WTC11 (cell line): ENCODE results near the gene NAALADL2.

Experiments used
- CREB1 ChIP-seq: sonication (generic); formaldehyde crosslinking; IDR thresholded peaks from 2 replicates; pipeline ENCODE4 v1.8.0; 2023; ENCODE audit warnings: mild to moderate bottlenecking, missing genetic modification reagents
- ELF4 ChIP-seq: sonication (generic); formaldehyde crosslinking; IDR thresholded peaks from 2 replicates; pipeline ENCODE4 v1.8.1; 2022; ENCODE audit warnings: low read depth, mild to moderate bottlenecking, moderate library complexity, missing genetic modification reagents
- FOXJ3 ChIP-seq: sonication (generic); formaldehyde crosslinking; IDR thresholded peaks from 2 replicates; pipeline ENCODE4 v1.9.0; 2021; ENCODE audit warnings: missing genetic modification reagents, mild to moderate bottlenecking, borderline replicate concordance
- GABPB1 ChIP-seq: sonication (generic); formaldehyde crosslinking; IDR thresholded peaks from 2 replicates; pipeline ENCODE4 v1.8.1; 2023; ENCODE audit warnings: mild to moderate bottlenecking, missing genetic modification reagents
- NR1H2 ChIP-seq: sonication (generic); formaldehyde crosslinking; IDR thresholded peaks from 2 replicates; pipeline ENCODE4 v1.9.0; 2021; ENCODE audit warnings: mild to moderate bottlenecking, moderate library complexity, missing genetic modification reagents
- TP53 ChIP-seq: sonication (generic); formaldehyde crosslinking; IDR thresholded peaks from 2 replicates; pipeline ENCODE4 v1.8.1; 2023; ENCODE audit warnings: mild to moderate bottlenecking, missing genetic modification reagents
- ZBTB21 ChIP-seq: sonication (generic); formaldehyde crosslinking; IDR thresholded peaks from 2 replicates; pipeline ENCODE4 v1.8.1; 2023; ENCODE audit warnings: mild to moderate bottlenecking, missing genetic modification reagents, borderline replicate concordance
- ZNF671 ChIP-seq: fragments of 250-450 bp; sonication (Bioruptor Pico); IDR thresholded peaks from 2 replicates; pipeline ENCODE4 v1.8.0; 2021; ENCODE audit warnings: mild to moderate bottlenecking
- TF ChIP-seq, protein P1 (sequence below): fragments of 200-600 bp; IDR thresholded peaks from 2 replicates; pipeline ENCODE4 v1.8.0; 2022; ENCODE audit warnings: antibody characterized with exemption
- TF ChIP-seq, protein P2 (sequence below): sonication (generic); formaldehyde crosslinking; IDR thresholded peaks from 2 replicates; pipeline ENCODE4 v1.8.1; 2023; ENCODE audit warnings: mild to moderate bottlenecking, missing genetic modification reagents, moderate library complexity
- TF ChIP-seq, protein P3 (sequence below): sonication (generic); formaldehyde crosslinking; IDR thresholded peaks from 2 replicates; pipeline ENCODE4 v1.8.0; 2022; ENCODE audit warnings: mild to moderate bottlenecking, missing genetic modification reagents

DNA sequence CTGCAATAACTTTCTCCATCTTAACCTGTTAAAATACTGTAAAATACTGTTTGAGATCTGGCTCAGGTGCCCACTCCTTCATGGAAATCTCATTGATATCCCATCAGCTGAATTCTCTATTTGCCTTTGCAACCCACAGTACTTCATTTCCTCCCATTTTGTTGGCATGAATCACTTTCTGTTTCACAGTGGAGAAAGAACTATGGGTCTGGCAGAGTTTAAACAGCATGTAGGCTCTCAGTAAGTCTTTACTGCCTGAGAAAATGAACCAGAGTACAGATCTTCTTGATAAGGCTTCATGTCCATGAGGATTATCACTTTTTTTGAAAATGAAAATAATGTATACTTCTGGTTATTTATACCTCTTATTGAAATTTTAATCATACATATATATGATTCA, 245.9 kb downstream of the NAALADL2 start:
- TF ChIP-seq FOXJ3 (CRISPR knock-in tag) = no peak
- no peak for TF ChIP-seq ZNF671 (CRISPR knock-in tag)
- TF ChIP-seq TP53 (CRISPR knock-in tag) = no peak
- TF ChIP-seq, protein P1, sequence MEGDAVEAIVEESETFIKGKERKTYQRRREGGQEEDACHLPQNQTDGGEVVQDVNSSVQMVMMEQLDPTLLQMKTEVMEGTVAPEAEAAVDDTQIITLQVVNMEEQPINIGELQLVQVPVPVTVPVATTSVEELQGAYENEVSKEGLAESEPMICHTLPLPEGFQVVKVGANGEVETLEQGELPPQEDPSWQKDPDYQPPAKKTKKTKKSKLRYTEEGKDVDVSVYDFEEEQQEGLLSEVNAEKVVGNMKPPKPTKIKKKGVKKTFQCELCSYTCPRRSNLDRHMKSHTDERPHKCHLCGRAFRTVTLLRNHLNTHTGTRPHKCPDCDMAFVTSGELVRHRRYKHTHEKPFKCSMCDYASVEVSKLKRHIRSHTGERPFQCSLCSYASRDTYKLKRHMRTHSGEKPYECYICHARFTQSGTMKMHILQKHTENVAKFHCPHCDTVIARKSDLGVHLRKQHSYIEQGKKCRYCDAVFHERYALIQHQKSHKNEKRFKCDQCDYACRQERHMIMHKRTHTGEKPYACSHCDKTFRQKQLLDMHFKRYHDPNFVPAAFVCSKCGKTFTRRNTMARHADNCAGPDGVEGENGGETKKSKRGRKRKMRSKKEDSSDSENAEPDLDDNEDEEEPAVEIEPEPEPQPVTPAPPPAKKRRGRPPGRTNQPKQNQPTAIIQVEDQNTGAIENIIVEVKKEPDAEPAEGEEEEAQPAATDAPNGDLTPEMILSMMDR = no peak
- TF ChIP-seq NR1H2 (CRISPR knock-in tag) = no peak
- TF ChIP-seq, protein P2, sequence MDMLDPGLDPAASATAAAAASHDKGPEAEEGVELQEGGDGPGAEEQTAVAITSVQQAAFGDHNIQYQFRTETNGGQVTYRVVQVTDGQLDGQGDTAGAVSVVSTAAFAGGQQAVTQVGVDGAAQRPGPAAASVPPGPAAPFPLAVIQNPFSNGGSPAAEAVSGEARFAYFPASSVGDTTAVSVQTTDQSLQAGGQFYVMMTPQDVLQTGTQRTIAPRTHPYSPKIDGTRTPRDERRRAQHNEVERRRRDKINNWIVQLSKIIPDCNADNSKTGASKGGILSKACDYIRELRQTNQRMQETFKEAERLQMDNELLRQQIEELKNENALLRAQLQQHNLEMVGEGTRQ (CRISPR knock-in tag) = no peak
- TF ChIP-seq ELF4 (CRISPR knock-in tag) = no peak
- no peak for TF ChIP-seq GABPB1
- no peak for TF ChIP-seq ZBTB21 (CRISPR knock-in tag)
- TF ChIP-seq, protein P3, sequence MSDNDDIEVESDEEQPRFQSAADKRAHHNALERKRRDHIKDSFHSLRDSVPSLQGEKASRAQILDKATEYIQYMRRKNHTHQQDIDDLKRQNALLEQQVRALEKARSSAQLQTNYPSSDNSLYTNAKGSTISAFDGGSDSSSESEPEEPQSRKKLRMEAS (CRISPR knock-in tag) = no peak
- no peak for TF ChIP-seq CREB1 (CRISPR knock-in tag)
